ENCODE measurements around the gene RASA4B. TPM values are rescaled to one million over a fixed set of nuclear protein-coding genes. Genes with fewer than 3 reads are reported as not detected.
"Not testable (repeated sequence)": the region's sequence is repeated elsewhere in the genome, so short reads cannot be mapped to it uniquely, and the experiment has no call there.

Gene RASA4B
- 11.4 TPM for total RNA-seq

DNA sequence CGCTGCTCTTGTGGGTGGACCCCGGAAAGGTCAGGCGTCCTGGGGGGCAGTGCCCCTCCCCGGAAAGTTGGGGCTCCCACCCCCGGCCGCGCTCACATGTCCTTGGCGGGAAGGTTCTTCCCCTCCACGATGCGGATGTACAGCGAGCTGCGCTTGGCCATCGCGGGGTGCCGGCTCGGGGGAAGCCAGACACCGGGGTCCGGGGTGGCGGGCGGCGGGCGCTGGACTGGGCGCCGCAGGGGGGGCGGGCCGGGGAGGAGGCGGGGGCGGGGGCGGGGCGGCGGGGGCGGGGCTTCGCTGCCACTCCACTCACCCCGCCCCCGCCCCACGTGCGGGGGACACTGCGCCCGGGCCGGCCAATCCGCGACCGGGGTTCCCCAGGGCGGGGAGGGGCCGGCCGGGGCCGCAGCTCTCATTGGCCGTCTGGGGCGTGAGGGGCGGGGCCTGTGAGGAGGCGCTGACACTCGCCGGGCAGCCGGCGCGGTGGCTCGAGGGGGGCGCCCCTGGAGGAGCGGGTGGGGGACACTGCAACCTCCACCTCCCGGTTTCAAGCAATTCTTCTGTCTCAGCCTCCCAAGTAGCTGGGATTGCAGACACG lies at the start of gene RASA4B:
Gene RASA4B, minus strand, starts transcription at position 228 of the 598 bp plus-strand sequence. Its CDS starts 67 bp downstream, at position 161.
- DNase-seq (ENCODE audit: low spot score in 2 of 2); FAIRE-seq: not testable (repeated sequence)

DNA sequence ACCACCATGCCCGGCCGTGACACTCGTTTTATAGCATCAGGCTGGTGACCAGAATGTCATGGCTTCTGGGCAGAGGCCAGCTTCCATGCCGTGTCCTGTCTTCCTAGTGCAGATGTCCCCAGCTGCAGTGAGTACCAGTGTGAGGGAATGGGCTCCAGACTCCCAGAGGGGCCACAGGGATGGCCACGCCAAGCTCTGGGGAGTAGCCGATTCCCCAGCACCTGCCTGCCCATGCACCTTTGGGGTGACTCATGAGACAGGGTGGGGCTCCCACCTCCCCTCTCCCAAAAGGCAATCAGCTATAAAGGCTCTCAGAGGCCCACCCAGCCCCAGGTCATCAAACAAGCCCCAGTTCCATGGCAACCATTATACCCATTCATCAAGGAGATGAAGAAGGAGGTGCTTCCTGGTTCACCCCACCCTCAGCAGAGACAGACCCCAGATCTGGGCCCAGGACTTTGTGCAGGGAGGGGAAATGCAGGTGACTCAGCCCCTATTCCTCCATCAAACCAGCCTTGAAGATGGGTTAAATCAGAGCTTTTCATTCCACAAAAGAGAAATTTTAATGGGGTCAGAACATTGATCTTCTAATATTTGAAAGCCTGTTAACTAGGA lies 33.3 kb upstream of the RASA4B start, which contains the start of gene SPDYE2:
Gene SPDYE2, plus strand, starts transcription at position 419 of the 615 bp plus-strand sequence. CDS start 2,030 bp downstream, outside the sequence.
- FAIRE-seq; DNase-seq (ENCODE audit: low spot score in 2 of 2): not testable (repeated sequence)

- FAIRE-seq; DNase-seq (ENCODE audit: low spot score in 2 of 2): not testable (repeated sequence)
Measured at GRCh38 chr7:102546353-102546752, 28.8 kb upstream of the RASA4B start.

DNA sequence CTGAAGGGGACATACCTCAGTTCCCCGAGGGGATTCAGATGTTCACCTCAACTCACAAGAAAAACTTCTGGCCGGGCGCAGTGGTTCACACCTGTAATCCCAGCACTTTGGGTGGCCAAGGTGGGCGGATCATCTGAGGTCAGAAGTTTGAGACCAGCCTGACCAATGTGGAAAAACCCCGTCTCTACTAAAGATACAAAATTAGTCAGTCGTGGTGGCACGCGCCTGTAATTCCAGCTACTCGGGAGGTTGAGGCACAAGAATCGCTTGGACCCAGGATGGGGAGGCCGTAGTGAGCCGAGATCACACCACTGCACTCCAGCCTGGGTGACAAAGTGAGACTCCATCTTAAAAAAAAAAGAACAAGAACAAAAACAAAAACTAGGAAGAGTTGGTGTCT lies 27.7 kb upstream of the RASA4B start:
- not testable (repeated sequence) for DNase-seq (ENCODE audit: low spot score in 2 of 2); FAIRE-seq

- DNase-seq (ENCODE audit: low spot score in 2 of 2); FAIRE-seq: not testable (repeated sequence)
Measured at GRCh38 chr7:102544372-102544771, 26.8 kb upstream of the RASA4B start.

- not testable (repeated sequence) for FAIRE-seq
Measured at GRCh38 chr7:102543596-102543995, 26.0 kb upstream of the RASA4B start, which contains the start of gene UPK3BL2. UPK3BL2 (minus strand) TSS chr7:102543696; CDS start chr7:102543636, 60 bp downstream.

DNA sequence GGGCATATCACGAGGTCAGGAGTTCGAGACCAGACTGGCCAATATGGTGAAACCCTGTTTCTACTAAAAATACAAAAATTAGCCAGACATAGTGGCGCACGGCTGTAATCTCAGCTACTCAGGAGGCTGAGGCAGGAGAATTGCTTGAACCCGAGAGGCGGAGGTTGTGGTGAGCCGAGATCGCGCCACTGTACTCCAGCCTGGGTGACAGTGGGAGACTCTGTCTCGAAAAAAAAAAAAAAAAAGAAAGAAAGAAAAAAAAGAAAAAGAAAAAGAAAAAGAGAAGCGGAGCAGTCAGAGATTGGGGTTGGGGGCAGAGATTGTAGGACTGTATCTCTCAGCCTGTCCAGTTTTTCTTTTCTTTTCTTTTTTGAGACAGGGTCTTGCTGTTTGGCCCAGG lies 25.2 kb upstream of the RASA4B start:
- not testable (repeated sequence) for FAIRE-seq; DNase-seq (ENCODE audit: low spot score in 2 of 2)

More at GRCh38 chr7:102543596-102543995, 26.0 kb upstream of the RASA4B start, which contains the start of gene UPK3BL2:
- not testable (repeated sequence) for DNase-seq (ENCODE audit: low spot score in 2 of 2)

- not testable (repeated sequence) for FAIRE-seq; DNase-seq (ENCODE audit: low spot score in 2 of 2)
Measured at GRCh38 chr7:102542083-102542482, 24.5 kb upstream of the RASA4B start.

DNA sequence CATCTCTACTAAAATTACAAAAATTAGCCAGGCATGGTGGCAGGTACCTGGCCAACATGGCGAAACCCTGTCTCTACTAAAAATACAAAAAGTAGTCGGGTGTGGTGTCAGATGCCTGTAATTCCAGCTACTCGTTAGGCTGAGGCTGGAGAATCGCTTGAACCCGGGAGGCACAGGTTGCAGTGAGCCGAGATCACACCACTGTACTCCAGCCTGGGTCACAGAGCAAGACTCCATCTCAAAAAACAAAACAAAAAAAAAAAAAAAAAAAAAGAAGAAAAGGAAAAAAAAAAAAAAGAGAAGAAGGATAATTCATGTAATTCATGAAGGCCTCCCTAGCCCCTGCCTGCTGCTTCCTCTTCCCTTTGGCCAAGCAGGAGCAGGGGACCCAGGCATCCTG lies 23.0 kb upstream of the RASA4B start:
- FAIRE-seq; DNase-seq (ENCODE audit: low spot score in 2 of 2): not testable (repeated sequence)

DNA sequence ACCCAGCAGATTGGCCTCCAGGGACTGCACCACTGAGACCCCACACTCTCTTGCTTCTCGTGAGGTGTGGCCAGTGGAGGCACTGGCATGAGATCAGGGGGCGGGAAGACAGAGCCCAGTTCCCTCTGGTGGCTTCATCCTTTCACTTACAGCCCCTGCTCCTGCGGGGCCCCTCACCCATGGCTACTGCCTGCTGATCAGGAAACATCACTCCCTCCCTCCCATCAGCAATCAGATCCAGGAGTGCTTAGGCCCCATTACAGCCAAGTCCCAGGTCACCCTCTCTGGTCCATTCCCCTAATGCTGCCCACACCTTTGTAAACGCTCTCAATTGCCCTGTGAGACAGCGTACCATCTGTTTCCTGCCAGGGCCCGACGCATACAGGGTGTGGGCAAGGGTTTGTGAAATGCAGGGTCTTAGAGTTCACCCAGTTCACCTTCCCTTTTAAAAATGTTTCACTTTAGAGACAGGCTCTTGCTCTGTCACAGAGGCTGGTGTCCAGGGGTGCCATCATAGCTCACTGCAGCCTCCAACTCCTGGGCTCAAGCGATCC lies 17.6 kb upstream of the RASA4B start:
- not testable (repeated sequence) for FAIRE-seq; DNase-seq (ENCODE audit: low spot score in 2 of 2)

DNA sequence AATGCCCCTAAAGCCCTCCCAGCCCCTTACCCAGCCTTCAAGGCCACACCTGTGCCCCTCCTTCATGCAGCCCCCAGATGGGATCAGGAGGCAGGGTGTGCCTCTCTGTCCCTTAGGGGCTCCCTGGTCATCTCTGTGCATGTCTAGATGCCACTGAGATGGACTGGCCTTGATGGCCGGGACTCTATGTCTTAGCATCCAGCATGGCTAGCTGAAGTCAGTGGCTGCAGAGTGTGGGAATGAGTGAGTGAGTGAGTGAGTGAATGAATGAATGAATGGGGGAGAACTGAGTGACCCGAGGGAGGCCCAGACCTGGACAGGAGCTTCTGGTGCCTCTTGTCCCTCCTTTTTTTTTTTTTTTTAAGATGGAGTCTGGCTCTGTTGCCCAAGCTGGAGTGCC lies 14.6 kb upstream of the RASA4B start:
- not testable (repeated sequence) for DNase-seq (ENCODE audit: low spot score in 2 of 2); FAIRE-seq

- not testable (repeated sequence) for FAIRE-seq; DNase-seq (ENCODE audit: low spot score in 2 of 2)
Measured at GRCh38 chr7:102531583-102531982, 14.0 kb upstream of the RASA4B start.

DNA sequence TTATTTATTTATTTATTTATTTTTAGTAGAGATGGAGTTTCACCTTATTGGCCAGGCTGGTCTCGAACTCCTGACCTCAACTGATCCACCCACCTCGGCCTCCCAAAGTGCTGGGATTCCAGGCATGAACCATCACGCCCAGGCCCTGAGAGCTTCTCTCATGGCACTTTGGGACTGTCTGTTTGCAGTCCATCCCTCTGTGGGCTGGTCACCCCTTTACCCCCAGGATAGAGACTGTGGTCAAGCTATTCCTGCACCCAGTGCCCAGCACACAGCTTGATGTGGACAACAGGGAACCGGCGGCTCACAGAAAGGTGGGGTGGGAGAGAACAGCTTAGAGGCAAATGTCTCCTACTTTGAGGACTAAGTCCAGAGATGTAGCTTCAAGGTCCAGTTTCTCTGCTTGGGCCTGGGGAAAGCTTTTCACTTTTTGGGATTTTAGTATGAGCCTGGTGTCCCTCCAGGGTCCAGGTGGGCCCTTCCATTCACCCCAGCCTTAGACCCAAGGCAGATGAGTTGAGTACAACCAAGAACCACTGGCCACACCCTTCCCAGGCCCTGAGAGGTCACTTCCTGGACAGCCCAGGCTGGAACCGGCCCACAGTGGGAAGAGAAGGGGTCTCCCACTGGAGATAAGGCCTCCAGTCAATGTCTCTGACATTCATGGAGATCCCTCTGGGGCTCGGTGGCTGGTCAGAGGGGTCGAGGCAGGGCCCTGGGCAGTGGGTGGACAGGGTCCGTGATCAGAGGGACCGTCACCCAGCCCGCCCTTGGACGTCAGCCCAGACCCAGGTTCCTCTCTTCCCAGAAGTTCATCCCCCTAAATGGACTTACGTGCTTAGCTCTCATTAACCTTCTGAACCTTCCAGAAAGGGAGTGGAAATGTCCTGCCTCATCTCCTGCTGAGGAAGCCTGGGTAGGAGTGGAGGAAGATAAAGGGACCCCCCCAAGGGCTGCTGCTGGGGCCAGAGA lies 10.5 kb upstream of the RASA4B start:
- FAIRE-seq; DNase-seq (ENCODE audit: low spot score in 2 of 2): not testable (repeated sequence)

GRCh38 chr7:102527182-102527581 lies 9.6 kb upstream of the RASA4B start:
- FAIRE-seq; DNase-seq (ENCODE audit: low spot score in 2 of 2): not testable (repeated sequence)

DNA sequence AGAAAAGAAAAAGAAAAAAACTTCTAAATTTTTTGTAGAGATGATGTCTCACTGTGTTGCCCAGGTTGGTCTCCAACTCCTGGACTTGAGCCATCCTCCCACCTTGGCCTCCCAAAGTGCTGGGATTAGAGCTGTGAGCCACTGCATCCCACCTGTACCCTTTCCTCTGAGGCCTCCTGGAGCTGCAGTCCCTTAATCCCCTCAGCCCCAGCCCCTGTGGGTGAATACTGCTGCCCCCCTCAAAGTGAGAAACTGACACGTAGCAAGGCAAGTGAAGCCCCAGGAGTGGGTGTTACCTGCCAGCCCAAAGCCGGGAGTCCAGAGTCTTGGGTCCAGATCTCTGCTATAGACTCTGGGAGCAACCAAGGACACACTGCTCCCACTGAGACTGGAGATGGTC lies 7.2 kb upstream of the RASA4B start:
- not testable (repeated sequence) for DNase-seq (ENCODE audit: low spot score in 2 of 2); FAIRE-seq

DNA sequence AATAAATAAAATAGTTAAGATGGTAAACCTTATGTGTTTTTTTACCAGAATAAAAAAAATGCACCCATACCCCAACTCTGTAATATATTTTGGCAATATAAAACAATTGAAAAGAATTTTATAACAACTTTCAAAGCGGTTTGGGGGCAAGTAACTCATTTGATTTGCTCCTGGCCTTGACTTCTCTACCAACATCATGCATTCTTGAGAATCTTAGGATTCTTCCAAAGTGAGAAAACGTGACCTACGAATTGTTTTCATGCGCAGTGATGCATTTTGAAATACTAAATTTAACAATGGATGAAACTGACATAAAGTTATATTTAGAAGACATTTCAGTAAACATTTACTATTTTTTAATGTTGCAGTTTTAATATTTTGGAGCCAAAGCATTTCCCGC lies 3.2 kb upstream of the RASA4B start:
- FAIRE-seq; DNase-seq (ENCODE audit: low spot score in 2 of 2): not testable (repeated sequence)

DNA sequence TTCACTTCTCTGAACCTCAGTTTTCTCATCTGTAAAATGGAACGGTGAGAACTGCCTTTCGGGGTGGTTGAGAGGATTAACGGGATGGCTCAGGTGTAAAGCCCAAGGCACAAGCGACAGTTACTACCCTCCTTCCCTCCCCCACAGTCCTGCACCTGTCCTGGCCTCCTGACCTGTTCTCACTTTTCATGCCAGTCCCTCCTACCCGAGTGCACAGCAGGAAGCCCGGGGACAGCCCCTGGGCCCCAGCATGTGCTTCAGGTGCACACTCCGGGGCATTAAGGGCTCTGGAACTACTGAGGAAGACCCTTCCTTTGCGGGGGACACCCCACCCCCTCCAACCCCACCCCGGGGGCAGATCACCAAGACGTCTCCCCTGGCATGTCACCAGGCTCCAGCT lies 626 bp downstream of the RASA4B start:
- FAIRE-seq = not testable (repeated sequence)

DNA sequence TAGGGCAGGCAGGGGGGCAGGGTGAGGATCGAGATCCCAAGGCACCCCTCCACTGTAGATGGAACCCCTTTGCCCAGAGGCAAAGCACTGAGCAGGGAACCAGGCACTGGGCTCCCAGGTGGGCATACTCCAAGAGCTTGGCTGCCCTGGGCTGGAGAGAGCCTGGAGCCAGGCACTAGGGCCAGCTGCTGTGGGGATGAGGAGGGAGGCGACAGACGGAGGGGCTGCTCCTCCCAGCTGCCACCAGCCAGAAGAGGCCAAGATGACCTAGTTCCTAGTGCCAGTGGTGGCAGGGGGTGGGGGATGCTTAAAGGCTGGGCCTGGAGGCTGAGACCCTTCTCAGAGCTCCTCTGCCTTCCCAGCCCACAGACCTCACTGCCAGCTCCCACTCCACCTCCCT lies 1.7 kb downstream of the RASA4B start:
- DNase-seq (ENCODE audit: low spot score in 2 of 2); FAIRE-seq: not testable (repeated sequence)

More for the DNA sequence above, 626 bp downstream of the RASA4B start:
- not testable (repeated sequence) for DNase-seq (ENCODE audit: low spot score in 2 of 2)

DNA sequence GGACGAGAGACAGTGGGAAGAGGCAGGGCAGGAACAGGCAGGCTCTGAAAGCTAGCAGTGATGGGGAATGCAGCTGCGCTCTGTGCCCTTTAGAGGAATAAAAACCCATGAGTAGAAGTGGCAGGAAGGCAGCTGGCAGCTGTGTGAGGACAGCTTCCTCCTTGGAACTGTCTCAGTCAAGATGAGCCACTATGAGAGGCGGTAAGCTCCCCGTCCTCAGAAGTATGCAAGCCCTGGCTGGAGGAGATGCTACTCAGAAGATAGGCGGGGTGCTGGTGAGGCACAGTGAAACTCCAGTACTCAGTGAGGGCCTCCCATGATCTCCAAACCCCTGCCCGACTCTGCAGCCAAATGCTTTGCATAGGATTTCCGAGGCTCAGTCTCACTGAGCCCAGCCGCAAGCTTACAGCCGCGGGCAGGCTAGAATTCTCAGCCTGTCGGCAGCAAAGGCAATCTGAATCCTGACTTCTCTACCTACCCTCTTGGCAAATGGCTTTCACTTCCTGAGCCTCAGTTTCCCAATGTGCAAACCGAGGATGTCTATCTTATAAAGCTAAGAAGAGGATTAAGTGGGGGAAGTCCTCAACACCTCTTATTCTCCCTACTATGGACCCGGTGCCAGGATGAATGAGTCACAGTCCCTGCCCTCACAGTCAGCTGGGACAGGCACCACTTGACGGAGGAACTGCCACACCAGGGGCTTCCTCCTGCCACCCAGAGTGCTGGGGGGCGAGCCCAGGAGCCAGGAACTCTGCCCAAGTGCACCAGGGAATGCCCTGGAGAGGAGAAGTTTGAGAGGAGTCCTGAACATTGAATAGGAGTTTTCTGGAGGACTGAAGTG lies 2.5 kb downstream of the RASA4B start:
- not testable (repeated sequence) for FAIRE-seq; DNase-seq (ENCODE audit: low spot score in 2 of 2)
